Esophagus squamous epithelium (tissue), 4 donors: ENCODE results near the gene SLC1A2.

Source experiments
- POLR2A ChIP-seq, 4 donors: fragments of 450-650 bp; IDR thresholded peaks; one replicate each; pipeline ENCODE4 v1.6.1; 2017; ENCODE audit warnings: antibody characterized with exemption in 4 of 4, mild to moderate bottlenecking in 4 of 4, moderate library complexity in 3 of 4
- TF ChIP-seq, protein P1 (sequence below), 6 experiments: fragments of 450-650 bp in 4 of 6; fragments of 200-600 bp in 2 of 6; sonication (generic) in 2 of 6; IDR thresholded peaks; one replicate each; pipeline ENCODE4 v1.5.1; 2016 to 2019; ENCODE audit warnings: antibody characterized with exemption in 6 of 6, mild to moderate bottlenecking in 4 of 6, moderate library complexity in 4 of 6

- TF ChIP-seq, protein P1, sequence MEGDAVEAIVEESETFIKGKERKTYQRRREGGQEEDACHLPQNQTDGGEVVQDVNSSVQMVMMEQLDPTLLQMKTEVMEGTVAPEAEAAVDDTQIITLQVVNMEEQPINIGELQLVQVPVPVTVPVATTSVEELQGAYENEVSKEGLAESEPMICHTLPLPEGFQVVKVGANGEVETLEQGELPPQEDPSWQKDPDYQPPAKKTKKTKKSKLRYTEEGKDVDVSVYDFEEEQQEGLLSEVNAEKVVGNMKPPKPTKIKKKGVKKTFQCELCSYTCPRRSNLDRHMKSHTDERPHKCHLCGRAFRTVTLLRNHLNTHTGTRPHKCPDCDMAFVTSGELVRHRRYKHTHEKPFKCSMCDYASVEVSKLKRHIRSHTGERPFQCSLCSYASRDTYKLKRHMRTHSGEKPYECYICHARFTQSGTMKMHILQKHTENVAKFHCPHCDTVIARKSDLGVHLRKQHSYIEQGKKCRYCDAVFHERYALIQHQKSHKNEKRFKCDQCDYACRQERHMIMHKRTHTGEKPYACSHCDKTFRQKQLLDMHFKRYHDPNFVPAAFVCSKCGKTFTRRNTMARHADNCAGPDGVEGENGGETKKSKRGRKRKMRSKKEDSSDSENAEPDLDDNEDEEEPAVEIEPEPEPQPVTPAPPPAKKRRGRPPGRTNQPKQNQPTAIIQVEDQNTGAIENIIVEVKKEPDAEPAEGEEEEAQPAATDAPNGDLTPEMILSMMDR (IDR thresholded peaks at IDR 0.05) = no peak
- no peak for TF ChIP-seq POLR2A (IDR thresholded peaks at IDR 0.05)
Observed at GRCh38 chr11:35227576-35228327, 191.6 kb downstream of the SLC1A2 start.
